ENCODE measurements around the gene MTCH2.
"Not testable (repeated sequence)": the region's sequence is repeated elsewhere in the genome, so short reads cannot be mapped to it uniquely, and the experiment has no call there.

Gene MTCH2

DNA sequence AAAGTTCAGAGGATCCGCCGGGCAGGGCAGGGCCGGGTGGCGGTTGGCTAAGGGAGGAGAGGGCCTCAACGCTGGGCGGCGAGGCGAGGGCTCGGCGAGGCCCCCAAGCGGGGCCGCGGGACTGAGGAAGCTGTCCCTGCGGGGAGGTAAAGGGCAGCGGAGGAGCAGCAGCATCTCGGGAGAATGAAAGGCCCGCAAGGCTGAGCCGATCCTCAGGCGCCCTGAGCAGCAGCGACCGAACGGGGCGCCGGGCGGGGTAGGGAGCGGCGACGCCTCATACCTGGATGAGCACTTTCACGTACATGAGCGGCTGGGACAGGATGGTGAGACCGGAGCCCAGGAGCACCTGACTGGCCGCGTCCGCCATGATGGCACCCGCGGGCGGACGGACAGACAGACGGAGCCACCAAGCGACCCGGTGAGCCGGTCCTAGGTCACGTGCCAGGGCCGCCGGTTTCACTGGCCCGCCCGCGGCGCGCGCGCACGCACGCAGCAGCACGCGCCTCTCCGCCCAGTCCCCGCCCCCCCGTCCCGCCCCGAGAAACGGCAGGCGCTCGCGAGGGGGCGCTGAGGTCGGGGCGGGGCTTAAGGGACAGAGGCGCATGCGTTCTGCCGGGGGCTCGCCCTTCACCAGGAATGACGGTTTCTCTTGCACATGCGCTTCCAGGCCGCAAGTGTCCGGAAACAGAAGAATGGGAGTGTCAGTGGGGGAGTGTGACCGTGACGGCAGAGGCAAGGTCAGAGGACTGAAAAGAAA lies at the start of gene MTCH2:
Gene MTCH2, minus strand, starts transcription at position 461 of the 757 bp plus-strand sequence. Its CDS starts 94 bp downstream, at position 367.
- peak; percentile 88 for DNase-seq

DNA sequence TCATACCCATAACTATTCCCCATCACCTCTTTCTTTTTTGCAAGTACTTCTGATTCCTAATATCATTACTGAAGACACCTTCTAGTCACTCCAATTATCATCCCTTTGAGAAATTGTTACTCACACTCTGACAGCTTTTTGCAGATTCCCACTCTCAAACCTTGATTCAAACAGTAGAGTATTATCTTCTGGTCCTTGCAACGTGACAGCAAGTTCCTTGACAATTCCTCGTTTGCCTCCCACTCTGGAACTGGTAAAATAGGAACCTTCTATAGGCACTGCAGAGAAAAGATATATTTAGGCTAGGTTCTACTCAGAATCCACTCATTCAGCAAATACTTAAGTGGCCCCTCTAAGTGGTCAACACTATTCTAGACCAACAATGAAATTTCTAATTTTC lies 49.6 kb upstream of the MTCH2 start:
- no peak for DNase-seq

DNA sequence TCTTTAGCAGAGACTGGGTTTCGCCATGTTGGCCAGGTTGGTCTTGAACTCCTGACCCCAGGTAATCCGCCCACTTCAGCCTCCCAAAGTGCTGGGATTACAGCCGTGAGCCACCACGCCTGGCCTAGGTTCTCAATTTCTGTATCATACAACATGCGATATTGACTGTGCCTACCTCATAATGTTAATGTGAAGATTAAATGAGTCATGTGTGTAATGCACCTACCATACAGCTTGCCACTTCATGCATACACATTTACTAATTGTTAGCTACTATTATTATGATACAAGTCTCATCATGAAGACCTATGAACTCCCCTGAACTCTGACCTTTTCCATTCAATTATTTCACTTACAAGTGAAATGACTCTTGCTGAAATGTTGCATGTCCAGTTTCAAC lies 47.1 kb upstream of the MTCH2 start:
- no peak for DNase-seq

DNA sequence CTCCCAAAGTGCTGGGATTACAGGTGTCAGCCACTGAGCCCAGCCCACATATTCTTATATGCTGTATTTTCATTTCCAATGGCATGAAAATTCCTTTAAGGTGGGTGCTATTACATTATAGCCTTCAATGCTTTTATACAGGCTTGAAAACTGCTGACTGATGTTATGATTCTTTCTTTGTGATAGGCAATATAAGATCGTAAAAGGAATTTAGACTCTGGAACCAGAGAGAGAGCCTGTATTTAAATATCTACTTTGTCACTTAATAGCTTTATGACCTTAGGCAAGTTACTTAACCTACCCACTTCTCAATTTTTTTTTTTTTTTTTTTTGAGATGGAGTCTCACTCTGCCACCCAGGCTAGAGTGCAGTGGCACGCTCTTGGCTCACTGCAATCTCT lies 46.6 kb upstream of the MTCH2 start:
- DNase-seq: no peak

DNA sequence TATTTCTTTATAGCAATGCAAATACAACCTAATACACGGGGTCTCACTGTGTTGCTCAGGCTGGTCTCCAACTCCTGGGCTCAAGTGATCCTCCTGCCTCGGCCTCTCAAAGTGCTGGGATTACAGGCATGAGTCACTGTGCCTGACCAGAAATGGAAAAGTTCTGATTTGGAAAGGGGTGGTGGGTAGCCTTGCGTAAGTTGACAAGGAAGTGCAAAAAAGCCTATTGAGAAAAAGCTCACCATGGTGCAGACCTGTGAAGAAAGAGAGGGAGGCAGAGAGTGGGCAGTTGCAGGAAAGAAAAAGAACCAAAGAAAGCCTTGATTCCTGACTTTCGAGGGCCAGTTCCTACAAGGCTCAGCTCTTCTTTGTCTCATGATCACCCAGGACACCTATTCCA lies 45.8 kb upstream of the MTCH2 start:
- DNase-seq: no peak

DNA sequence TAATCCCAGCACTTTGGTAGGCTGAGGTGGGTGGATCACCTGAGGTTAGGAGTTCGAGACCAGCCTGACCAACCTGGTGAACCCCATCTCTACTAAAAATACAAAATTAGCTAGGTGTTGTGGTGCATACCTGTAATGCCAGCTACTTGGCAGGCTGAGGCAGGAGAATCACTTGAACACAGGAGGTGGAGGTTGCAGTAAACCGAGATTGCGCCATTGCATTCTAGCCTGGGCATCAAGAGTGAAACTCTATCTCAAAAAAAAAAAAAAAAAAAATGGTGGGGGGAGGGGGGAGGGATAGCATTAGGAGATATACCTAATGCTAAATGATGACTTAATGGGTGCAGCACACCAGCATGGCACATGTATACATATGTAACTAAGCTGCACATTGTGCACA lies 44.3 kb upstream of the MTCH2 start:
- not testable (repeated sequence) for DNase-seq

DNA sequence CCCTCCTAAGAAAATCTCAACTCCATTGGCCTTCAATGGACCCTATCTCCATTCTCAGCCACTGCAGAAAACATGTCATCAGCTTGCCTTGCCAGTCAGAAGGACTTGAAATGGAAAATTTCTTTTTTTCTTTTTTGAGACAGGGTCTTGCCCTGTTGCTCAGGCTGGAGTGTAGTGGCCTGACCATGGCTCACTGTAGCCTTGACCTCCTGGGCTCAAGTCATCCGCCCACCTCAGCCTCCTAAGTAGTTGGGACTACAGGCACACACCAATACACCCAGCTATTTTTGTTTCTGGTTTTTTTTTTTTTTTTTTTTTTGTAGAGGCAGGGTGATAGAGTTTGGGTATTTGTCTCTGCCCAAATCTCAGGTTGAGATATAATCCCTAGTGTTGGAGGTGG lies 43.8 kb upstream of the MTCH2 start:
- DNase-seq: no peak

DNA sequence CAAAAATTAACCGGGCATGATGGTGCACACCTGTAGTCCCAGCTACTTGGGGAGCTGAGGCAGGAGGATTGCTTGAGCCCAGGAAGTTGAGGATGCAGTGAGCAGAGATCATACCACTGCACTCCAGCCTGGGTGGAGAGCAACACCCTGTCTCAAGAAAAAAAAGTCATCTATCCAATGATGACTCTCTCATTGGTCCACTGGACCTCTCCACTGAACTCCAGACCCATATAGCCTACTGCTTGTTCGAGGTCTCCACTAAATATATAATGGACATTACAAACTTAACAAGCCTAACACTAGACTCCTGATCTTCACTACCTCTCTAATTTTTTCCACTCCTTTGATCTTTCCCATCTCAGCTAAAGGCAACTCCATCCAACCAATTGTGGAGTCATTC lies 33.5 kb upstream of the MTCH2 start:
- no peak for DNase-seq

DNA sequence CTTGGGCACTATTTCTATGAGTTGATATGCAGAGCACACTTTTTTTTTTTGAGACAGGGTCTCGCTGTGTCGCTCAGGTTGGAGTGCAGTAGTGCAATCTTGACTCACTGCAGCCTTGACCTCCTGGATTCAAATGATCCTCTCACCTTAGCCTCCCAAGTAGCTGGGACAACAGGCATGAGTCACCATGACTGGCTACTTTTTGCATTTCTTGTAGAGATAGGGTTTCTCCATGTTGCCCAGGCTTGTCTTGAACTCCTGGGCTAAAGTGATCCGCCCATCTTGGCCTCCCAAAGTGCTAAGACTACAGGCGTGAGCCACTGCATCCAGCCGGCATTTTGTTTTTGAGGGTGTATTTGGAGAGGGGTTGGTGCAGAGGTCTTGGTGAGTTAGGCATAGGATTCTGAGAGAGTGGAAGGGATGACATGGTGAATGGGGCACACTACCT lies 29.9 kb upstream of the MTCH2 start:
- DNase-seq: no peak

DNA sequence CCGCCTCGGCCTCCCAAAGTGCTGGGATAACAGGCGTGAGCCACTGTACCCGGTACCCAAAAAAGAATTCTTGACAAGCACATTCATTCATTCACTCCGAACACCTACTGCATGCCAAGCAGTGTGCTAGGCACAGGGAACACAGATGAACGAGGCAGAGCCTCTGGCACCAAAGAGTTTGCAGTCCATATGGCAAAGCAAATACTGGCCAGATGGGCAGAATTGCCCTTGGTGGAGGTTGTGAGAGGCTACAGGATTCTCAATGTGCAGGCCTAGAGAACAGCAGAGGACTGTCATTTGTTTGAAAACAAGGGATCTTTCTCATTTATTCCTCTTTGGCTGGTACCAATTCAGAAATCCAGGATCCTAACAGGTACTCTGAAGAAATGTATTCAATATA lies 27.5 kb upstream of the MTCH2 start:
- DNase-seq: no peak

DNA sequence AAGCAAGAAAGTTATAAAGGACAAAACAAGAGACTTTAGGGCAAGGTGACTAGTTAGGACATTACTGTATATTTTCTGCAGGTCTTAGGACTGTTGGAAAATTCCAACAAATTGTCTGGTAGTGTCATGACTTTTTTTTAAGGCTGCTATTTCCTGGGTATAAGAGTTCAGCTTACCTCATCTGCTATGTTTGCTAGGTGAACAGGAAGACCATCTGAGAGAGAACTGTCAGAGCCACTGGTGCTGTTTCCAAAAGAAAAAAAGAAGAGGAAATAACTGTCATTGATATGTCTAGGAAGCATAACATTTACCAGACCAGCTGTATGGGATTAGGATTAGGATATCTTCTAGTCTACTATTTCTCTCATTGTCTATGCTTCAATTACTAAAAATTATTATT lies 26.3 kb upstream of the MTCH2 start:
- DNase-seq: no peak

DNA sequence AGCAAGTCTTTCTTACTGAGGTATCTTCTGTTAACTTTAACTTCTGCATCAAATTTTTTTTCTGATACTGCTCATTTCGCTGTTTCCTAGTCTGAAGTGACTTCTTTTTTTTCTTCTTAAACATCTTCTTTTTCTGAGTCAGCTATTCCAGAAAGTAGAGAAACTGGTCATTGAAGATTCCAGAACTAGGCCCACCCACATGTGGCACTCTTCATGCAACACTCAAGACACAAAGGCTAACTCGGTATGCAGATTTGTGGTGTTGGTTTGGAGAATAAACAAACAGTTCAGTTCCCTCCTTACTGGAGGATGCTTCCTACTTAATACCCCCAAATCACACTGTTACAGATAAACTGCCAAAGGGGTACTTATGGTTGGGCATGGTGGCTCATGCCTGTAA lies 25.2 kb upstream of the MTCH2 start:
- no peak for DNase-seq

DNA sequence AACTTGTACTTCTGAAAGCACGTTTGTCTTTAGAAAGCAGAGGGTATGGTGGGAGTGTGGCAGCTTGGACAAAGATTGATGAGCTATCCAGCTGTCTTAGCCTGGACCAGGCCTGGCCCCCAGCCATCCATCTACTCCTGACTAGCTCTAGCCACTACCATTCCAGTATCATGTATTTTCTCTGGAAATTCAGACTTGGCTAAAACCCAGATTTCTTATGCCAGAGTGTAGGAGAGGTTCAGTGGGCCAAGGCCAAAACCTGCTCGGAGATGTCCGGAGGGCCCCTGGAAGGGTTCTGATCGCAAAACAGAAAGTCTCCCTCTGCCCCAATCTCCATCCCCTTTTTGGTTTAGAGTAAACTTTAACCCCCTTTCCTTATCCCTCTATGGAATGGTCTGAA lies 24.8 kb upstream of the MTCH2 start:
- no peak for DNase-seq

DNA sequence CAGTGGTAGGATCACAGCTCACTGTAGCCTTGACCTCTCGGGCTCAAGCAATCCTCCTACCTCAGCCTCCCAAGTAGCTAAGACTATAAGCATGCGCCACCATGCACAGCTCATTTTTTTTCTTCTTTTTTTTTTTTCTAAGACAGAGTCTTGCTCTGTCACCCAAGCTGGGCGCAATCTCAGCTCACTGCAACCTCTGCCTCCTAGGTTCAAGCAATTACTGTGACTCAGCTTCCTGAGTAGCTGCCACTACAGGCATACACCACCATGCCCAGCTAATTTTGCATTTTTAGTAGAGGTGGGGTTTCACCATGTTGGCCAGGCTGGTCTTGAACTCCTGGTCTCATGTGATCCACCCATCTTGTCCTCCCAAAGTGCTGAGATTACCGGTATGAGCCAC lies 22.6 kb upstream of the MTCH2 start:
- not testable (repeated sequence) for DNase-seq

DNA sequence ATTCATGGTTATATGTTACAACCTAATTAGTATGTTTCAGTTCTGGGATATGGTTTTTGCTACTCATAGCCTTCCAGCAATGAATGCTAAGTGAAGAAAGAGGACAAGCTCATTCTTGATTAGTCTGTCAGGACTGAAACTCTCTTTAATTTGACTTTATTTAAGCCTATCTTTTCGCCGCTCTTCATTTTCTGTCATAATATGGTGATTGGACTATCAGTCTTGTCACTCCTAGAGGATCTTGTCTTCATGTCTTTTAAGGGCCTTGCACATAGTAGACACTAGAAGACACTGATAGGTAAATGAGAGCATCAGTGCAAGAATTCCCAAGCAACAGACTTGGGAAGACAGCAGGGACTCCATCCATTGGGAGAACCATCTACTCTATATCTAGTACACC lies 18.9 kb upstream of the MTCH2 start:
- no peak for DNase-seq

DNA sequence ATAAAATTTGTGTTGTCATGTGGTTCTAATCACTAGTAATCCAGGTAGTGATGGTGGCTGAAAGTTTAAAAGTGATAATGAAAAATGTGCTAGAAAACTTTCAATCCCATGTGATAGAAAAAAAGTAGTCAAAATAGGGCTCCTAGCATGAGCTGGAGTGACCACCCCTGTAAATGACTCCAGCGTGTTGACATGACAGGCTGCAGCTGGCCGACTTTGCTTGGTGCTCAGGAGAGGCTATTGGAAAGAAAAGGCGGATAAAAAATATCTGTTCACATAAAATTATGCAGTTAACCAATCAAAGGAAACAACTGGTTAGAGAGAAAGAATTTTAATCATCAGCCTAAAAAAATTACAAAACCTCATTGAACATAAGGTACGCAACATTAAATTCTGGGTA lies 16.9 kb upstream of the MTCH2 start:
- no peak for DNase-seq

DNA sequence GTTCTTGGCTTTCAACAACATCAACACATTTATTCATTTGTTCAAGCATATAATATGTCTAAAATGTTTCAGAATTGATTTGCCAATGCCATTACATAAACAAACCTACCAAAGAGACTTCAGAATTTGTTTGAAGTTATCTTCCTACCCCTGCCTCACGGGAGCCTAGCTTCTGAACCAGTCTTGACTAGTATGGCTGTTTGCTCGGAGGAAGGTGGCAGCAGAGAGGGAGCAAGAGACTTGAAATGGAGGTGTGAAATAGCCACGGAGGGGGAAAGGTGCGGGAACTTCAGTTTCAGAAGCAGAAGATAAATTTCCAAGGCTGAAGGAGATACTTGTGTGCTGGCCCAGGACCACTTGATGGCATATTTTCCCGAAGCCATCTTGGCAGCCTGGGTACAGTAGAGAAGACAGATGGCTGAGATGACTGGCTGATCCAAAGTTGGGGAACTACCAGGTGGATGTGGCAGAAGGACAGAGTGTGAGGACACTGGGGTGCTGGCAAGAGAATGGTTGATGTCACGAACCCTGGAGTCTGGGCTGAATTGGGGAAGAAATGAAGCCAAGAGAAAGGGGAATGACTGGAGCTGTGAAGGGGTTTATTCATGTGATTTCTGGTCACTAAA lies 14.0 kb upstream of the MTCH2 start:
- DNase-seq: no peak

DNA sequence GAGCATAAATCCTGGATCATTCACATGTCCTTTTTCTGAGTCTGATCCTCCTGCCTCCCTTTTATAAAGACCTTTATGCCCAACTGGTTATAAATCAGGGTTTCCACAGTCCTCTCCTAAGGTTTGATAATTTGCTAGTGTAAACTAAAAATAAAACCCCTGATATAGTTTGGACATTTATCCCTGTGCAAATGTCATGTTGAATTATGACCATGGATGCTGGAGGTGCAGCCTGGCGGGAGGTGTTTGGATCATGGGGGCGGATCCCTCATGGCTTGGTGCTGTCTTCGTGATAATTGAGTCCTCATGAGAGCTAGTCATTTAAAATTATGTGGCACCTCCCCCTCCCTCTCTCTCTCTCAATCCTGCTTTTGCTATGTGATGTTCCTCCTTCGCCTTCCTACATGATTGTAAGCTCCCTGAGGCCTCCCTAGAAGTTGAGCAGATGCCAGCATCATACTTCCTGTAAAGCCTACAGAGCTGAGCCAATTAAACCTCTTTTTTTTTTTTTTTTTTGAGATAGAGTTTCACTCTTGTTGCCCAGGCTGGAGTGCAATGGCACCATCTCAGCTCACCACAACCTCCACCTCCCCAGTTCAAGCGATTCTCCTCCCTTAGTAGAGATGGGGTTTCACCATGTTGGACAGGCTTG lies 9.6 kb upstream of the MTCH2 start:
- no peak for DNase-seq

DNA sequence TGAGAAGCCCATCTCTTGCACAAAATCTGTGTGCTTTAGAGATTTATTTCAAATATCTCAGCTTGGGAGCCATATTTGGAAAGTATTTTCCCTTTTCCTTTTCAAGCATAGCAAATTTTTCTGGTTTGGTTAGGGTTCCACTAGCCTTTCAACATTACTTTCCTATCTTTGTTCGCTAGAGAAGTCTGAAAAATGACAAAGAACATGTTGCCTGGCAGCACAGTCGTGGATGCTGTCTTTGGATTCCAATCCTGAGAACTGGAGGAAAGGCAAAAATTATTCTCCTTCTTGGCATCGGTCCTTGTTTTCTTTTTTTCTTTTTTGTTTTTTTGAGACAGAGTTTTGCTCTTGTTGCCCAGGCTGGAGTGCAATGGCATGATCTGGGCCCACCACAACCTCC lies 6.9 kb upstream of the MTCH2 start:
- DNase-seq: no peak

DNA sequence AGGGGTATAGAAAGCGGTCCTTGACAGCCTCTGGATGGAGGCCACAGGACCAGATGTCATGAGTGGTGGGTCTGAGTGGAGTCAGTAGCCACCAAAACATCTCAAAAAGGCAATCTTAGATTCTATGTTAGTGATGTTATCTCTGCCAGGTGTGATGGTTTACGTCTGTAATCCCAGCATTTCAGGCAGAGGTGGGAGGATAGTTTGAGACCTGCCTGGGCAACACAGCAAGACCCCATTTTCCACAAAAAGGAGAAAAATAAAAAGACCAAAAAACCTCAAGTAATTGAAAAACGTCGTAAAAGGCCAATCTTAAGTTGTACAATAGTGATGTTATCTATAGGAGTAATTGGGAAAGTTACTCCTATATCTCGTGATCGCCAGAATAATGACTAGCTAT lies 3.7 kb upstream of the MTCH2 start:
- DNase-seq: no peak

DNA sequence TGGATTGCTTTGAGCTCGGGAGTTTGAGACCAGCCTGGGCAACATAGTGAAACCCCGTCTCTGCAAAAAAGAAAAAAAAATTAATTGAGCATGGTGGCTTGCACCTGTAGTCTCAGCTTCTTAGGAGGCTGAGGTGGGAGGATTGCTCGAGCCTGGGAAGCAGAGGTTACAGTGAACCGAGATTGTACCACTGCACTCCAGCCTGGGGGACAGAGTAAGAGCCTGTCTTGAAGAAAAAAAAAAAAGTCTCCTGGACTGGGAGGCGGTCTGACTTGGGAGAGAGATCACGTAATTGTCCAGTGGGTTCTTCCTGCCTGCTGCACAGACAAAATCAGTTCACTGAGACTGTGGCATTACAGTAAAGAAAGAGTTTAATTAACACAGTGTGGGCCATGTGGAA lies 3.1 kb upstream of the MTCH2 start:
- no peak for DNase-seq

DNA sequence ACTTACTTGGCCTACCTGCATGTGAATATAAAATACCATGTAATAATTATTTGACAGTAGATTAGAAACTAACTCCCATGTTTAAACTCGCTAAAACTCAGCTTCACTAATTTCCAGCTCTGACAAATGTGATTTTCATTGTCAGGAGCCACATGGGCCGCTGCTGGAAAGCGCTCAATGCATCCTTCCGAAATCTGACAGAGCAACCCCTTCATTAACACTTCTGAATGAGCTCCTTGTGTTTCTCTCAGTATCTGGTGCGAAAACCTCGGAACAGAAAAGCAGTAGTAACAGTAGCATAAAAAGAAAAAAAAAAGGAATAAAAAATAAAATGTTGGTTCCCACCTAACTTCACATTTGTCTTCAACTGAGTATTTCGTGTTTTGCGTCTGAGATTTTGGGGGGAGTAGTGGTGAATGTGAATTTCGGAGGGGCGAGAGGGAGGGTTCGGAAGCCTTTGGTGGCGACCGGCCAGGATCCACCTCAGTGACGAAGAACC lies 710 bp downstream of the MTCH2 start:
- DNase-seq: no peak

DNA sequence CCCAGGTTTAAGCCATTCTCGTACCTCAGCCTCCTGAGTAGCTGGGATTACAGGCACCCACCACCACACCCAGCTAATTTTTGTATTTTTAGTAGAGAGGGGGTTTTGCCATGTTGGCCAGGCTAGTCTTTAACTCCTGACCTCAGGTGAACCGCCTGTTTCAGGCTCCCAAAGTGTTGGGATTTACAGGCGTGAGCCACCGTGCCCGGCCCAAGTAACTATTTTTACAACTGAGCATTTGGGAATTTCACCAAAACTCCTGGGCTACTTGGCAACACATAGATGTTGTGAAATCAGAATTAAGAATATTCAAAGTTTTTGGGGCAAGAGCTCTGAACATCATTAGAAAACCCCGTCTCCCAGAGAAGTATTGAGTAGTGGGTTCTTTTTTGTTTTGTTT lies 1.9 kb downstream of the MTCH2 start:
- DNase-seq: not testable (repeated sequence)

DNA sequence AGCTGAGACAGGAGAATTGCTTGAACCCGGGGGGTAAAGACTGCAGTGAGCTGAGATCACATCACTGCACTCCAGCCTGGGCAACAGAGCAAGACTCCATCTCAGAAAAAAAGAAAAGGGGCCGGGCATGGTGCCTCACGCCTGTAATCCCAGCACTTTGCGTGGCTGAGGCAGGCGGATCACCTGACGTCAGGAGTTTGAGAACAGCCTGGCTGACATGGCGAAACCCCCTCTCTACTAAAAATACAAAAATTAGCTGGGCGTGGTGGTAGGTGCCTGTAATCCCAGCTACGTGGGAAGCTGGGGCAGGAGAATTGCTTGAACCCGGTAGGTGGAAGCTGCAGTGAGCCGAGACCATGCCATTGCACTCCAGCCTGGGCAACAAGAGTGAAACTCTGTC lies 6.0 kb downstream of the MTCH2 start:
- DNase-seq: not testable (repeated sequence)

Measured in 8988T (cell line).